Lung (tissue), 12 donors: ENCODE data around the gene CREG2. TPM values are rescaled to one million over a fixed set of nuclear protein-coding genes. Genes with fewer than 3 reads are reported as not detected.

ENCODE experiments used
- ATAC-seq: fragments of 200-7000 bp; cut with Tn5 transposase; one replicate; pipeline ENCODE4 v1.9.1; 2020; ENCODE audit warnings: moderate number of reproducible peaks; ENCODE audit not compliant: insufficient read depth, low FRiP score
- DNase-seq, 3 donors: peaks; one replicate each; pipeline ENCODE4 v3.0.0-alpha.2; 2013 to 2017
- H3K27ac ChIP-seq, 2 donors: one replicate each; pipeline ENCODE4 v1.5.1; 2013; ENCODE audit warnings: mild to moderate bottlenecking in 2 of 2, moderate library complexity in 2 of 2, control low read depth in 1 of 2, inconsistent platforms in 1 of 2, low read depth in 1 of 2, low read length in 1 of 2
- H3K27me3 ChIP-seq, 3 donors: one replicate each; pipeline ENCODE4 v1.5.1; 2013; ENCODE audit warnings: low read length in 2 of 3; ENCODE audit not compliant: control insufficient read depth in 3 of 3, insufficient read depth in 3 of 3
- H3K36me3 ChIP-seq, 4 donors: one replicate each; pipeline ENCODE4 v1.5.1; 2013; ENCODE audit warnings: low read length in 4 of 4, mild to moderate bottlenecking in 1 of 4, moderate library complexity in 1 of 4; ENCODE audit not compliant: control insufficient read depth in 4 of 4, insufficient read depth in 4 of 4
- H3K4me1 ChIP-seq, 5 donors: one replicate each; pipeline ENCODE4 v1.5.1; 2013; ENCODE audit warnings: low read length in 5 of 5, mild to moderate bottlenecking in 2 of 5, moderate library complexity in 1 of 5; ENCODE audit not compliant: control insufficient read depth in 5 of 5, insufficient read depth in 5 of 5
- H3K4me3 ChIP-seq: one replicate; pipeline ENCODE4 v1.5.1; 2013; ENCODE audit warnings: mild to moderate bottlenecking, control low read depth, moderate library complexity
- H3K9ac ChIP-seq, 2 donors: one replicate each; pipeline ENCODE4 v1.5.1; 2013; ENCODE audit warnings: low read length in 2 of 2, control low read depth in 1 of 2; ENCODE audit not compliant: insufficient read depth in 1 of 2
- H3K9me3 ChIP-seq, 4 donors: one replicate each; pipeline ENCODE4 v1.5.1; 2013; ENCODE audit warnings: low read length in 3 of 4, mild to moderate bottlenecking in 1 of 4, moderate library complexity in 1 of 4; ENCODE audit not compliant: control insufficient read depth in 4 of 4, insufficient read depth in 3 of 4
- WGBS, 2 donors: extraction: QIAGEN DNeasy Blood & Tissue Kit; methylation state at CpG; one replicate each; pipeline ENCODE4 v1.1.7; 2013; 5-methylcytosine and 5-hydroxymethylcytosine counted together
- polyA plus RNA-seq, 2 donors: library from polyadenylated mRNA; stranded (reverse); fragments of 200-250 nt; gene quantifications; one replicate each; pipeline ENCODE4 v1.2.1, GENCODE V29; 2013
- total RNA-seq, 2 donors: library from RNA; depleted of rRNA in 1 of 2; stranded (reverse); fragments of >200 nt in 1 of 2; gene quantifications; one replicate each; pipeline ENCODE4 v1.2.1, GENCODE V29; 2014 to 2021
- TF ChIP-seq, protein P1 (sequence below): IDR thresholded peaks from 2 replicates; pipeline ENCODE4 v1.5.1; 2012; ENCODE audit warnings: mild to moderate bottlenecking; ENCODE audit errors: control extremely low read depth, extremely low read depth
- donor health status: control.
- donor health status: control.
- donor health status: Bipolar disorder and iron deficiency.
- donor health status: healthy.
- donor health status: DM: yes; HTN: yes; CAD: no.

The CREG2 gene
- total and polyA plus RNA-seq, 4 donors, result 0.06 to 0.67 (median 0.08) TPM; not detected in 1

DNA sequence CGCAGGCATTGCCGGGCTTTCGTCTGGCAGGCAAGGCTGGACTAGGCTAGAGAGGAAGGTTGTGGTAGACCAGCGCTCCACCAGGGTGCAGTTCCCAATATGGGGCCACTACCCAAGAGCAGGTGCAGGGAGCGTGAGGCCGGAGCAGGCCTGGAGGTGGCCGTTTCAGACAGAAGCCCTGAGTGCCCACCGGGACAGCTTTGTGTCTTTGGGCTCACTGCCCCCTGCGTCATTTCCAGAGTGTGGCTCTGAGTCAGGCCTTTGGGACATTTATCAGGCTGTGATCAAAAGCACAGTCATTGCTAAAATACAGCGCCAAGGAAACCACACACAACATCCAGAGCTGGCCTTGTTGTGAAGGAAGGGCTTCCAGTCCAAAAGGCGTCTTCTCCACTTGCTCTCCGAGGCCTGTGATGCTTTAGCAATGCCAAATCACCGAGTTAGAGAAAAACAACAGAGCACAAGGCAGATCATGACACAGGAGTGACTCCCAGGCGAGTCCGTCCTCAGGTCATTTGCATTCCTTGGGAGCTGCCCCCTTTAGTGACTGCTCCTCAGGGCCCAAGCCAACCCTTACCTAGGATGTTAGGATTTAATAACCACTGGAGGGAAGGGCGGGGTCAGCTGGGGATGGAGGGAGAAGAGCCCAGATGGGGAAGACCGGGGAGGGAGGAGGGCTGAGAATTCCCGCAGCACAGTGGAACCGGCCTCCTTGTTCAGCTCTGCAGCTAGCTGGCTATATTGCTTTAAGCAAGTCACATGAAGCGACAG lies 45.3 kb upstream of the CREG2 start:
- TF ChIP-seq, protein P1, sequence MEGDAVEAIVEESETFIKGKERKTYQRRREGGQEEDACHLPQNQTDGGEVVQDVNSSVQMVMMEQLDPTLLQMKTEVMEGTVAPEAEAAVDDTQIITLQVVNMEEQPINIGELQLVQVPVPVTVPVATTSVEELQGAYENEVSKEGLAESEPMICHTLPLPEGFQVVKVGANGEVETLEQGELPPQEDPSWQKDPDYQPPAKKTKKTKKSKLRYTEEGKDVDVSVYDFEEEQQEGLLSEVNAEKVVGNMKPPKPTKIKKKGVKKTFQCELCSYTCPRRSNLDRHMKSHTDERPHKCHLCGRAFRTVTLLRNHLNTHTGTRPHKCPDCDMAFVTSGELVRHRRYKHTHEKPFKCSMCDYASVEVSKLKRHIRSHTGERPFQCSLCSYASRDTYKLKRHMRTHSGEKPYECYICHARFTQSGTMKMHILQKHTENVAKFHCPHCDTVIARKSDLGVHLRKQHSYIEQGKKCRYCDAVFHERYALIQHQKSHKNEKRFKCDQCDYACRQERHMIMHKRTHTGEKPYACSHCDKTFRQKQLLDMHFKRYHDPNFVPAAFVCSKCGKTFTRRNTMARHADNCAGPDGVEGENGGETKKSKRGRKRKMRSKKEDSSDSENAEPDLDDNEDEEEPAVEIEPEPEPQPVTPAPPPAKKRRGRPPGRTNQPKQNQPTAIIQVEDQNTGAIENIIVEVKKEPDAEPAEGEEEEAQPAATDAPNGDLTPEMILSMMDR, result no peak
- ATAC-seq, result no peak
- H3K27ac ChIP-seq, result no peak overlapping the region
- H3K9me3 ChIP-seq, result no peaks in the 10 kb centered on the region
- H3K4me3 ChIP-seq, result no peak overlapping the region
- DNase-seq, result no peak
- no peaks in the 10 kb centered on the region for H3K36me3 ChIP-seq
- H3K27me3 ChIP-seq, result no peaks in the 10 kb centered on the region
- no peak overlapping the region for H3K9ac ChIP-seq
- H3K4me1 ChIP-seq, result peaks cover 0 to 12% (median 5%) of the 10 kb centered on the region in 5 donors
- 91 to 92% methylated on average over 20 of the region's 20 CpGs for WGBS, 2 donors

DNA sequence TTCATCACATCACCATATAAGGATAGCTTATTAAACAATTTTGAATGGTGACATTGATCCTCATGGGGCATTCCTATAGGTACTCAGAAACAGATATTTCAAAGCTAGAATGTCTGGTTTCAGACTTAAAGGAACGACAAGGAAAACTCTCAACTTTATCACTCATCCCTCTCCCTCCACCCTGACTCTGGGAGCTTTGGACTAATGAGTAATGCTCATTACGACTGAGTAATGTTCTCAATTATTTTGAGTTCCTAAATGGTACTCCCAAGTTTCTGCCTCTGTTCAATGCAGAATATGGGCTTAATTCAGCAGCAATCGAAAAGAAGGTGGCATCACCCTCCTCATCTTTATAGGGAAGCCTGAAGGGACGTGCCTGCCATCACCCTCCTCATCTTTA lies 44.2 kb upstream of the CREG2 start:
- TF ChIP-seq, protein P1, result no peak
- no peaks in the 10 kb centered on the region for H3K9me3 ChIP-seq
- no peaks in the 10 kb centered on the region for H3K36me3 ChIP-seq
- DNase-seq (no peak), ATAC-seq (no peak)
- 93 to 94% methylated on average over 4 of the region's 4 CpGs for WGBS, 2 donors
- H3K4me3 ChIP-seq, result no peak overlapping the region
- H3K9ac ChIP-seq, result no peak overlapping the region
- peaks cover 0 to 12% (median 5%) of the 10 kb centered on the region in 5 donors for H3K4me1 ChIP-seq
- no peak overlapping the region for H3K27ac ChIP-seq
- H3K27me3 ChIP-seq, result no peaks in the 10 kb centered on the region

DNA sequence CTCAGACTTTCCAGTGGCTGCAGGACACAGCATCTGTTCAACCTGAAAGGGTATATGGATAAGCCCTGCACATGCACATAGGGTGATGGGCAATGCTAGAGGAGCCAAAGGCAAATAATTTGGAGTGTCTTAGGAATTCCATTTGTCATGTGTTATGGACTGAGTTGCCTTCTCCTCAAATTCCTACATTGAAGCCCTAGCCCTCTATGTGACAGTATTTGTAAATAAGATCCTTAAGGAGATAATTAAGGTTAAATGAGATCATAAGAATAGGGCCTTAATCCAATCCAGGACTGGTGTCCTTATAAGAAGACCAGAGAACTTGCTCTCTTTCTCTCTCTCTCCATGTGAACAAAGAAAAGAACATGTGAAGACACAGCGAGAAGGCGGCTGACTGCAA lies 42.9 kb upstream of the CREG2 start:
- 97 to 100% methylated on average over 2 of the region's 2 CpGs for WGBS, 2 donors

More for the DNA sequence above, 42.9 kb upstream of the CREG2 start:
- DNase-seq (no peak), ATAC-seq (no peak)
- H3K36me3 ChIP-seq, result no peaks in the 10 kb centered on the region
- no peak overlapping the region for H3K27ac ChIP-seq
- peaks cover 0 to 6% (median under 1%) of the 10 kb centered on the region in 5 donors for H3K4me1 ChIP-seq
- TF ChIP-seq, protein P1, result no peak
- no peaks in the 10 kb centered on the region for H3K9me3 ChIP-seq
- no peaks in the 10 kb centered on the region for H3K27me3 ChIP-seq
- H3K9ac ChIP-seq, result no peak overlapping the region
- H3K4me3 ChIP-seq, result no peak overlapping the region
